GM18502 (cell line): Measurements from ENCODE around the gene PARVB.

Source experiments
- ATAC-seq: cut with Tn5 transposase; IDR thresholded peaks from one replicate; pipeline ENCODE4 v1.9.1; 2021; ENCODE audit warnings: mild to moderate bottlenecking; ENCODE audit not compliant: unreplicated experiment, poor library complexity

The PARVB gene

GRCh38 chr22:44024288-44024921, at the start of gene PARVB:
Gene PARVB (plus strand): TSS chr22:44024302. CDS start chr22:44024340, 38 bp downstream.
- ATAC-seq, result no peak

GRCh38 chr22:43975041-43975440, 49.1 kb upstream of the PARVB start:
- ATAC-seq, result no peak

- ATAC-seq, result no peak
These were observed 47.0 kb upstream of the PARVB start for GRCh38 chr22:43976861-43977795.

- ATAC-seq, result no peak
These were observed 45.5 kb upstream of the PARVB start for GRCh38 chr22:43978558-43978957.

- ATAC-seq, result no peak
These were observed 43.5 kb upstream of the PARVB start for GRCh38 chr22:43980579-43980978.

- ATAC-seq, result no peak
These were observed 43.1 kb upstream of the PARVB start for GRCh38 chr22:43980996-43981395.

GRCh38 chr22:43983808-43984207, 40.3 kb upstream of the PARVB start:
- ATAC-seq, result no peak

- no peak for ATAC-seq
These were observed 38.6 kb upstream of the PARVB start for GRCh38 chr22:43985532-43985931.

GRCh38 chr22:43988116-43988820, 35.8 kb upstream of the PARVB start:
- no peak for ATAC-seq

- ATAC-seq, result no peak
These were observed 35.1 kb upstream of the PARVB start for GRCh38 chr22:43988960-43989359.

- ATAC-seq, result no peak
These were observed 34.1 kb upstream of the PARVB start for GRCh38 chr22:43990044-43990443.

GRCh38 chr22:43991316-43992020, 32.6 kb upstream of the PARVB start:
- no peak for ATAC-seq

GRCh38 chr22:43992331-43992821, 31.7 kb upstream of the PARVB start:
- no peak for ATAC-seq

GRCh38 chr22:43993072-43993760, 30.9 kb upstream of the PARVB start:
- ATAC-seq, result no peak

- no peak for ATAC-seq
These were observed 30.1 kb upstream of the PARVB start for GRCh38 chr22:43994006-43994405.

GRCh38 chr22:43994416-43994815, 29.7 kb upstream of the PARVB start:
- no peak for ATAC-seq

- ATAC-seq, result no peak
These were observed 28.9 kb upstream of the PARVB start for GRCh38 chr22:43995057-43995685.

- peak; percentile 12 for ATAC-seq
These were observed 28.3 kb upstream of the PARVB start for GRCh38 chr22:43995798-43996169.
